HEK293T (cell line): ENCODE results near the gene SPACA5B.

Experiments used
- CTBP1 ChIP-seq: fragments of 450-650 bp; IDR thresholded peaks from 2 replicates; pipeline ENCODE4 v1.6.1; 2016; ENCODE audit warnings: borderline replicate concordance
- ELF4 ChIP-seq: fragments of 450-650 bp; IDR thresholded peaks from 2 replicates; pipeline ENCODE4 v1.6.1; 2017; ENCODE audit warnings: antibody characterized with exemption
- FOXM1 ChIP-seq: fragments of 450-650 bp; IDR thresholded peaks from 2 replicates; pipeline ENCODE4 v1.6.1; 2017; ENCODE audit warnings: mild to moderate bottlenecking, borderline replicate concordance
- L3MBTL2 ChIP-seq: fragments of 450-650 bp; conservative IDR thresholded peaks from 2 replicates; pipeline ENCODE4 v1.6.1; 2016; ENCODE audit warnings: mild to moderate bottlenecking
- LEF1 ChIP-seq: fragments of 450-650 bp; IDR thresholded peaks from 2 replicates; pipeline ENCODE4 v1.6.1; 2017; ENCODE audit warnings: mild to moderate bottlenecking, borderline replicate concordance
- PKNOX1 ChIP-seq: fragments of 450-650 bp; IDR thresholded peaks from 2 replicates; pipeline ENCODE4 v1.6.1; 2016
- SP1 ChIP-seq: fragments of 450-650 bp; IDR thresholded peaks from 2 replicates; pipeline ENCODE4 v1.6.1; 2017
- SUZ12 ChIP-seq: fragments of 450-650 bp; IDR thresholded peaks from 2 replicates; pipeline ENCODE4 v1.6.1; 2016; ENCODE audit warnings: mild to moderate bottlenecking
- TARDBP ChIP-seq: fragments of 450-650 bp; IDR thresholded peaks from 2 replicates; pipeline ENCODE4 v1.6.1; 2016
- ZNF384 ChIP-seq: fragments of 450-650 bp; IDR thresholded peaks from 2 replicates; pipeline ENCODE4 v1.6.1; 2016

- TF ChIP-seq PKNOX1 (no peak), SUZ12 (no peak), ELF4 (no peak), ZNF384 (no peak), L3MBTL2 (no peak), FOXM1 (no peak), SP1 (no peak), CTBP1 (no peak), TARDBP (no peak), LEF1 (no peak)
These were observed 25.6 kb downstream of the SPACA5B start for GRCh38 chrX:48156014-48156413.
